Endothelial cell of umbilical vein (primary cell): ENCODE results near the gene PRKAA1. TPM values are rescaled to one million over a fixed set of nuclear protein-coding genes. Genes with fewer than 3 reads are reported as not detected.

Experiments
- BruUV-seq: library from RNA; stranded (reverse); fragments of 400-500 nt; replicated peaks from 2 replicates; lab custom pipeline; 2021; lab: Mats Ljungman, UMichigan
- CTCF ChIA-PET: fragments of 300-600, 350-600 bp; sonication (Branson Sonifier 250); formaldehyde crosslinking; loops from one replicate; lab custom pipeline; 2021; ENCODE audit warnings: antibody characterized with exemption, inconsistent platforms; lab: Charles Lee
- POLR2A ChIA-PET: fragments of 300-600, 350-600 bp; sonication (Branson Sonifier 250); formaldehyde crosslinking; loops from one replicate; lab custom pipeline; 2021; ENCODE audit warnings: antibody characterized with exemption, inconsistent platforms; lab: Charles Lee
- DNase-seq: peaks from one replicate; pipeline ENCODE4 v3.0.0-alpha.2; 2011; ENCODE audit warnings: low read depth, low spot score
- FAIRE-seq: peaks from 2 replicates; lab custom pipeline; 2011; peaks lifted over from hg19 to GRCh38; lab: Jason Lieb, UNC
- H2AFZ ChIP-seq: 2 replicates; pipeline ENCODE4 v1.6.0; 2012; ENCODE audit warnings: low read depth, low read length, control low read depth, inconsistent platforms
- H3K27ac ChIP-seq: 2 replicates; pipeline ENCODE4 v1.5.1; 2011; ENCODE audit warnings: low read depth, mild to moderate bottlenecking, control low read depth, low read length, moderate library complexity; ENCODE audit not compliant: insufficient read depth
- H3K27me3 ChIP-seq, 2 experiments: 2 replicates each; pipeline versions ENCODE4 v1.6.0 to v1.6.1; 2011; ENCODE audit warnings: low read length in 2 of 2, mixed read lengths in 1 of 2; ENCODE audit not compliant: control insufficient read depth in 2 of 2, insufficient read depth in 2 of 2
- H3K36me3 ChIP-seq, 2 experiments: 2 replicates in 1 of 2; 3 replicates in 1 of 2; pipeline ENCODE4 v1.5.1; 2011; ENCODE audit warnings: low read length in 2 of 2, mild to moderate bottlenecking in 1 of 2, moderate library complexity in 1 of 2; ENCODE audit not compliant: control insufficient read depth in 2 of 2, insufficient read depth in 2 of 2; ENCODE audit errors: extremely low read depth in 1 of 2
- H3K4me1 ChIP-seq: 3 replicates; pipeline ENCODE4 v1.5.1; 2011; ENCODE audit warnings: mild to moderate bottlenecking, low read length; ENCODE audit not compliant: control insufficient read depth, insufficient read depth; ENCODE audit errors: extremely low read depth
- H3K4me2 ChIP-seq: 2 replicates; pipeline ENCODE4 v1.6.1; 2011; ENCODE audit warnings: low read length, control low read depth, mixed read lengths; ENCODE audit not compliant: insufficient read depth
- H3K4me3 ChIP-seq, 3 experiments: fragments of 200-600 bp in 1 of 3; sonication (generic), shearing (Covaris generic) in 1 of 3; replicated peaks in 1 of 3; 2 replicates each; pipeline ENCODE4 v1.5.1; 2011 to 2016; ENCODE audit warnings: control low read depth in 3 of 3, low read length in 3 of 3, mild to moderate bottlenecking in 2 of 3, inconsistent platforms in 1 of 3, low read depth in 1 of 3, moderate library complexity in 1 of 3; ENCODE audit not compliant: insufficient read depth in 1 of 3
- H3K79me2 ChIP-seq: 2 replicates; pipeline ENCODE4 v1.6.0; 2012; ENCODE audit warnings: low read length, inconsistent platforms; ENCODE audit not compliant: control insufficient read depth, insufficient read depth
- H3K9ac ChIP-seq: replicated peaks from 2 replicates; pipeline ENCODE3; 2011; ENCODE audit warnings: low read length, control low read depth; ENCODE audit not compliant: insufficient read depth; ENCODE audit errors: extremely low read depth
- H3K9me1 ChIP-seq: replicated peaks from 3 replicates; pipeline ENCODE4 v1.6.0; 2011; ENCODE audit warnings: mild to moderate bottlenecking, low read length; ENCODE audit not compliant: control insufficient read depth, insufficient read depth; ENCODE audit errors: extremely low read depth
- H3K9me3 ChIP-seq: replicated peaks from 2 replicates; pipeline ENCODE4 v1.5.1; 2012; ENCODE audit warnings: low read length, inconsistent platforms; ENCODE audit not compliant: control insufficient read depth, insufficient read depth
- H4K20me1 ChIP-seq: replicated peaks from 2 replicates; pipeline ENCODE3; 2011; ENCODE audit warnings: mild to moderate bottlenecking, low read length; ENCODE audit not compliant: control insufficient read depth, insufficient read depth; ENCODE audit errors: extremely low read depth
- CTCF ChIP-seq, 2 donors: IDR thresholded peaks; 1 replicate in 1 of 2; 2 replicates in 1 of 2; pipeline ENCODE4 v1.5.1; 2011; ENCODE audit warnings: low read length in 2 of 2, mild to moderate bottlenecking in 2 of 2, moderate library complexity in 2 of 2, control low read depth in 1 of 2, inconsistent platforms in 1 of 2, low read depth in 1 of 2; ENCODE audit not compliant: insufficient read depth in 1 of 2; ENCODE audit errors: extremely low read depth in 1 of 2
- EZH2 ChIP-seq: IDR thresholded peaks from 2 replicates; pipeline ENCODE4 v1.6.1; 2012; ENCODE audit warnings: borderline replicate concordance, low read depth, mild to moderate bottlenecking, moderate library complexity, low read length, inconsistent platforms; ENCODE audit not compliant: severe bottlenecking
- FOS ChIP-seq: IDR thresholded peaks from 2 replicates; pipeline ENCODE4 v1.6.1; 2011; ENCODE audit warnings: mild to moderate bottlenecking, low read length, moderate library complexity, borderline replicate concordance; ENCODE audit not compliant: insufficient read depth
- GATA2 ChIP-seq: IDR thresholded peaks from 2 replicates; pipeline ENCODE4 v1.7.0; 2011; ENCODE audit warnings: low read depth, mild to moderate bottlenecking, moderate library complexity, mixed read lengths, low read length; ENCODE audit not compliant: insufficient read length, insufficient read depth
- JUN ChIP-seq: IDR thresholded peaks from 2 replicates; pipeline ENCODE4 v1.6.1; 2011; ENCODE audit warnings: borderline replicate concordance, low read depth; ENCODE audit not compliant: insufficient read length, insufficient read depth
- MAX ChIP-seq: IDR thresholded peaks from 2 replicates; pipeline ENCODE4 v1.6.1; 2011; ENCODE audit not compliant: insufficient read depth, insufficient read length
- MYC ChIP-seq: IDR thresholded peaks from one replicate; pipeline ENCODE4 v1.6.1; 2011; ENCODE audit warnings: mild to moderate bottlenecking, low read depth, low read length
- POLR2A ChIP-seq: IDR thresholded peaks from 2 replicates; pipeline ENCODE4 v1.6.1; 2012; ENCODE audit warnings: low read depth, mild to moderate bottlenecking, control low read depth, low read length
- POLR2AphosphoS5 ChIP-seq: IDR thresholded peaks from 2 replicates; pipeline ENCODE4 v1.6.1; 2012; ENCODE audit warnings: low read depth, mild to moderate bottlenecking, control low read depth, low read length, moderate library complexity; ENCODE audit not compliant: insufficient read depth
- dilution Hi-C: fragments of 300-500 bp; cut with MboI; formaldehyde crosslinking; loops from one replicate; pipeline ENCODE4 v1.15.0; 2019; ENCODE audit warnings: low sequenced_read_pairs; ENCODE audit not compliant: extremely low pct_ligation_motif_present
- intact Hi-C: fragments of 100-400 bp; cut with micrococcal nuclease; formaldehyde crosslinking; loops from one replicate; pipeline ENCODE4 v1.10.0; 2022
- polyA plus RNA-seq, 4 experiments: library from polyadenylated mRNA; depleted of rRNA in 3 of 4; stranded (reverse) in 3 of 4; unstranded in 1 of 4; fragments of >200 nt; gene quantifications; 2 replicates each; pipeline versions ENCODE4 v1.2.1 to v1.2.3, GENCODE V29; 2011 to 2012; ENCODE audit warnings: missing spikeins in 1 of 4
- total RNA-seq: library from RNA; stranded (reverse); gene quantifications from 2 replicates; pipeline ENCODE4 v1.2.3, GENCODE V29; 2021

The PRKAA1 gene
- total and polyA plus RNA-seq, 2 donors (not counting 3 experiments of a cell fraction or from before 2014, with no cell fraction given), result 37.0 to 83.5 TPM

GRCh38 chr5:40757400-40757799 lies 40.8 kb downstream of the PRKAA1 start:
- no peak for TF ChIP-seq FOS
- TF ChIP-seq MAX, result no peak
- no peak for TF ChIP-seq JUN
- TF ChIP-seq POLR2A, result no peak
- no peak for TF ChIP-seq CTCF (IDR thresholded peaks at IDR 0.05; ENCODE audit: extremely low read depth in 1 of 2, insufficient read depth in 1 of 2, low read depth in 1 of 2, low read length in 2 of 2)
- TF ChIP-seq EZH2, result no peak
- no peak for TF ChIP-seq MYC
- no peak for TF ChIP-seq GATA2
- TF ChIP-seq POLR2AphosphoS5, result no peak
- intact Hi-C loops, result no loop called here
- H3K9me3 ChIP-seq, result no peaks in the 10 kb centered on the region
- no peaks in the 10 kb centered on the region for H3K9me1 ChIP-seq
- DNase-seq (no peak), FAIRE-seq (no peak)
- dilution Hi-C loops, result no loop called here
- no peak overlapping the region for H3K27ac ChIP-seq
- ChIA-PET CTCF (no interaction called here), POLR2A (no interaction called here)
- no peak overlapping the region for H3K9ac ChIP-seq
- H3K27me3 ChIP-seq, result no peaks in the 10 kb centered on the region
- H3K79me2 ChIP-seq, result peaks cover 21% of the 10 kb centered on the region
- H2AFZ ChIP-seq, result no peak overlapping the region
- peaks cover 0 to 7% of the 10 kb centered on the region in 2 experiments for H3K36me3 ChIP-seq
- peaks cover 10% of the 10 kb centered on the region for H3K4me1 ChIP-seq
- no peaks in the 10 kb centered on the region for H4K20me1 ChIP-seq
- no peak overlapping the region for H3K4me3 ChIP-seq
- no peak overlapping the region for H3K4me2 ChIP-seq
- BruUV-seq, result no TSS peak
